Measurements from ENCODE around the gene SRRM3. TPM values are rescaled to one million over a fixed set of nuclear protein-coding genes. Genes with fewer than 3 reads are reported as not detected.
"Not testable (repeated sequence)": the region's sequence is repeated elsewhere in the genome, so short reads cannot be mapped to it uniquely, and the experiment has no call there.

The SRRM3 gene
- total RNA-seq, 1 donor from 2014 or later: 4.0 TPM

DNA sequence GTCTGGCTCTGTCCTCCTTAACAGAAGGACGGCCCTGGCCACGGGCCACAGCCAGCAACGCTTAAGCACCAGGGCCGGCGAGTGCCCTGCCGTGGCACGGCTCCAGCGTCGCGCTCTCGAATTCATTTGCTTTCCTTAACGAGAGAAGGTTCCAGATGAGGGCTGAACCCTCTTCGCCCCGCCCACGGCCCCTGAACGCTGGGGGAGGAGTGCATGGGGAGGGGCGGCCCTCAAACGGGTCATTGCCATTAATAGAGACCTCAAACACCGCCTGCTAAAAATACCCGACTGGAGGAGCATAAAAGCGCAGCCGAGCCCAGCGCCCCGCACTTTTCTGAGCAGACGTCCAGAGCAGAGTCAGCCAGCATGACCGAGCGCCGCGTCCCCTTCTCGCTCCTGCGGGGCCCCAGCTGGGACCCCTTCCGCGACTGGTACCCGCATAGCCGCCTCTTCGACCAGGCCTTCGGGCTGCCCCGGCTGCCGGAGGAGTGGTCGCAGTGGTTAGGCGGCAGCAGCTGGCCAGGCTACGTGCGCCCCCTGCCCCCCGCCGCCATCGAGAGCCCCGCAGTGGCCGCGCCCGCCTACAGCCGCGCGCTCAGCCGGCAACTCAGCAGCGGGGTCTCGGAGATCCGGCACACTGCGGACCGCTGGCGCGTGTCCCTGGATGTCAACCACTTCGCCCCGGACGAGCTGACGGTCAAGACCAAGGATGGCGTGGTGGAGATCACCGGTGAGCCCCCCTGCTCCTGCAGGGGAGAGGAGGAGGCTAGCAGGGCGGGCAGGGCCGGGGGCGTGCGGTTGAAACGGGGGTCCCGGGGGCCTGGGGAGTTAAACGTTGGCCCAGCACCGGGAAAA lies 100.9 kb downstream of the SRRM3 start, which contains the start of gene HSPB1:
Gene HSPB1 (plus strand): TSS at position 327 of the 855 bp plus-strand sequence. CDS start 40 bp downstream, at position 367.
- no peaks in the 10 kb centered on the region for H3K27me3 Mint-ChIP-seq
- no peaks in the 10 kb centered on the region for H3K9me3 Mint-ChIP-seq
- peak within 1 kb of the TSS; percentile 91 for H3K4me3 Mint-ChIP-seq
- no peak for DNase-seq (ENCODE audit: extremely low spot score, unreplicated experiment)
- peaks cover 30% of the 10 kb centered on the region for H3K4me1 Mint-ChIP-seq (ENCODE audit: unreplicated experiment)
- TF ChIP-seq, protein P1, sequence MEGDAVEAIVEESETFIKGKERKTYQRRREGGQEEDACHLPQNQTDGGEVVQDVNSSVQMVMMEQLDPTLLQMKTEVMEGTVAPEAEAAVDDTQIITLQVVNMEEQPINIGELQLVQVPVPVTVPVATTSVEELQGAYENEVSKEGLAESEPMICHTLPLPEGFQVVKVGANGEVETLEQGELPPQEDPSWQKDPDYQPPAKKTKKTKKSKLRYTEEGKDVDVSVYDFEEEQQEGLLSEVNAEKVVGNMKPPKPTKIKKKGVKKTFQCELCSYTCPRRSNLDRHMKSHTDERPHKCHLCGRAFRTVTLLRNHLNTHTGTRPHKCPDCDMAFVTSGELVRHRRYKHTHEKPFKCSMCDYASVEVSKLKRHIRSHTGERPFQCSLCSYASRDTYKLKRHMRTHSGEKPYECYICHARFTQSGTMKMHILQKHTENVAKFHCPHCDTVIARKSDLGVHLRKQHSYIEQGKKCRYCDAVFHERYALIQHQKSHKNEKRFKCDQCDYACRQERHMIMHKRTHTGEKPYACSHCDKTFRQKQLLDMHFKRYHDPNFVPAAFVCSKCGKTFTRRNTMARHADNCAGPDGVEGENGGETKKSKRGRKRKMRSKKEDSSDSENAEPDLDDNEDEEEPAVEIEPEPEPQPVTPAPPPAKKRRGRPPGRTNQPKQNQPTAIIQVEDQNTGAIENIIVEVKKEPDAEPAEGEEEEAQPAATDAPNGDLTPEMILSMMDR (conservative IDR thresholded peaks at IDR 0.05): peak; percentile 16
- no peaks in the 10 kb centered on the region for H3K36me3 Mint-ChIP-seq
- H3K27ac Mint-ChIP-seq: peak within 1 kb of the TSS; percentile 91

DNA sequence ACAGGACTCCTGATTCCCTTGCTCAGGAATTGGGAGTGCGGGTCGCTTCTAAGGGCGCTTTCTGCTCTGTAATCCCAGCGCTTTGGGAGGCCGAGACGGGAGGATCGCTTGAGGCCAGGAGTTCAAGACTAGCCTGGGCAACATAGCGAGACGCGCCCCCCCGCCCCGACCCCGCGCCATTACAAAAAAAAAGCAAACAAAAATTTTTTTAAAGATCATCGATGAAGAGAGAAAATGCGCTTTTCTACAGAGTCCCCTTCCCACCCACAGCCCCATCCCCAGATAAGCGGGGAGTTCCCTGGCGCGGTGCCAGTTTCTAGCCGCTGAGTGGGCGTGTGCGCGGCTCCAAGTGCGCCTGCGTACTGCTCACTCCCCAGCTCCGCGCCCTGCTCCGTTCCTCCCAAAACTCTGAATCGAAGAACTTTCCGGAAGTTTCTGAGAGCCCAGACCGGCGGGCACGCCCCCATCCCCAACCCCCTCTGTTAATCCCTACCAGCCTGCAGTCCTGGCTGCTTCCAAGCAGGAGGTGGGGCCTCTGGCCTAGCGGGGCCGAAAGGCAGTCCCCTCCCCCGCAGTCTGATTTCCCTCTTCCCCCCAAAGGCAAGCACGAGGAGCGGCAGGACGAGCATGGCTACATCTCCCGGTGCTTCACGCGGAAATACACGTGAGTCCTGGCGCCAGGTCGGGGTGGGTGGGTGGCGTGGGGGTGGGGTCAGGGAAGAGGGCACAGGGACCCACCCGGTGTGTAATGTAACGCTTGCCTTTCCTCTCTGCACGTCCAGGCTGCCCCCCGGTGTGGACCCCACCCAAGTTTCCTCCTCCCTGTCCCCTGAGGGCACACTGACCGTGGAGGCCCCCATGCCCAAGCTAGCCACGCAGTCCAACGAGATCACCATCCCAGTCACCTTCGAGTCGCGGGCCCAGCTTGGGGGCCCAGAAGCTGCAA lies 101.8 kb downstream of the SRRM3 start:
- Mint-ChIP-seq H3K4me1 (ENCODE audit: unreplicated experiment) (peaks cover 30% of the 10 kb centered on the region), H3K27me3 (no peaks in the 10 kb centered on the region), H3K4me3 (peak overlapping the region; percentile 91), H3K27ac (peak overlapping the region; percentile 91), H3K9me3 (no peaks in the 10 kb centered on the region), H3K36me3 (no peaks in the 10 kb centered on the region)
- peak; percentile 86 for DNase-seq (ENCODE audit: extremely low spot score, unreplicated experiment)
- TF ChIP-seq, protein P1 (conservative IDR thresholded peaks at IDR 0.05): no peak

DNA sequence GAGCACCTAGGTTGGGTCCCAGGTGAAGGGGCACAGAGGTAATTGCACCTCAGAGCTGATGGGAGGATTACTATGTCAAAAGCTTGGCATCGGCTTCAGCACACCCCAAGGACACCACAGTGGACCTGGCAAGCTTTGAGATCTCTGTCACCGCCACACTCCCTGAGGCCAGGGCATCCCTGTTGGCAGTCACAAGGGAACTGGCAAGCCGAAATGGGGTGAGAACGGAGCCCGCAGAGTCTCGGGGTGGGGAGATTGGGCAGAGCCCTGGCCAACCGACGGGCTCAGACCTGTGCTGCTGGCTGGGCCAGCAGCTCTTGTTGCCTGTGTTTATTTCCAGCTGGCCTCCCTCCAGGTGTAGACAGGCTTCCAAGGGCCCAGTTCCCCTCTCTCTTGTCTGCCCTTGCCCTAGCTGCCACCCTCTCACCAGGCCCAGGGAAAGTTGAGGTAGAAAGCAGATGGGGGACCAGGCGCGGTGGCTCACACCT lies 103.2 kb downstream of the SRRM3 start:
- H3K4me3 Mint-ChIP-seq: peak overlapping the region; percentile 91
- TF ChIP-seq, protein P1 (conservative IDR thresholded peaks at IDR 0.05): no peak

DNA sequence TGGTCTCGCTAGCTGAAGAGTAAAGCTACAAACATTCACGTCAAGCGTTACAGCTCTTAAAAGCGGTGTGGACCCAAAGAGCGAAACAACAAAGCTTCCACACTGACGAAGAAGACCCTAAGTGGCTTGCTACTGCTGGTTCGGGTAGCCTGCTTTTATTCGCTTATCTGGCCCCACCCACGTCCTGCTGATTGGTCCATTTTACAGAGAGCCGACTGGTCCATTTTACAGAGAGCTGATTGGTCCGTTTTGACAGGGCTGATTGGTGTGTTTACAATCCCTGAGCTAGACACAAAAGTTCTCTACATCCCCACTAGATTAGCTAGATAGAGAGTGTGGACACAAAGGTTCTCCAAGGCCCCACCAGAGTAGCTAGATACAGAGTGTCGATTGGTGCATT lies 107.2 kb downstream of the SRRM3 start:
- not testable (repeated sequence) for H3K27me3 Mint-ChIP-seq; H3K27ac Mint-ChIP-seq; H3K9me3 Mint-ChIP-seq; DNase-seq (ENCODE audit: extremely low spot score, unreplicated experiment); H3K36me3 Mint-ChIP-seq; H3K4me3 Mint-ChIP-seq
- H3K4me1 Mint-ChIP-seq (ENCODE audit: unreplicated experiment): peaks cover 20% of the 10 kb centered on the region

More for the DNA sequence above, 103.2 kb downstream of the SRRM3 start:
- no peaks in the 10 kb centered on the region for H3K36me3 Mint-ChIP-seq
- H3K9me3 Mint-ChIP-seq: no peaks in the 10 kb centered on the region
- no peak for DNase-seq (ENCODE audit: extremely low spot score, unreplicated experiment)
- no peaks in the 10 kb centered on the region for H3K27me3 Mint-ChIP-seq
- H3K4me1 Mint-ChIP-seq (ENCODE audit: unreplicated experiment): peaks cover 30% of the 10 kb centered on the region
- H3K27ac Mint-ChIP-seq: no peak overlapping the region

DNA sequence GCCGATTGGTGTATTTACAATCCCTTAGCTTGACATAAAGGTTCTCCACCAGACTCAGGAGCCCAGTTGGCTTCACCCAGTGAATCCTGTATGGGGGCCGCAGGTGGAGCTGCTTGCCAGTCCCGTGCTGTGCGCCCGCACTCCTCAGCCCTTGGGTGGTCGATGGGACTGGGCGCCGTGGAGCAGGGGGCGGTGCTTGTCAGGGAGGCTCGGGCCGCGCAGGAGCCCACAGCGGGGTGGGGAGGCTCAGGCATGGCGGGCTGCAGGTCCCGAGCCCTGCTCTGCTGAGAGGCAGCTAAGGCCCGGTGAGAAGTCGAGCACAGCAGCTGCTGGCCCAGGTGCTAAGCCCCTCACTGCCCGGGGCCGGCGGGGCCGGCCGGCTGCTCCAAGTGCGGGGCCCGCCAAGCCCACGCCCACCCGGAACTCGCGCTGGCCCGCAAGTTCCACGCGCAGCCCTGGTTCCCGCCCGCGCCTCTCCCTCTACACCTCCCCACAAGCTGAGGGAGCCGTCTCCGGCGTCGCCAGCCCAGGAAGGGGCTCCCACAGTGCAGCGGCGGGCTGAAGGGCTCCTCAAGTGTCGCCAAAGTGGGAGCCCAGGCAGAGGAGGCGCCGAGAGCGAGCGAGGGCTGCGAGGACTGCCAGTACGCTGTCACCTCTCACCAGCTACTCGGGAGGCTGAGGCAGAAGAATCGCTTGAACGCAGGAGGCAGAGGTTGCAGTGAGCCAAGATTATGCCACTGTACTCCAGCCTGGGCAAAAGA lies 107.8 kb downstream of the SRRM3 start:
- not testable (repeated sequence) for DNase-seq (ENCODE audit: extremely low spot score, unreplicated experiment); H3K4me3 Mint-ChIP-seq; H3K27me3 Mint-ChIP-seq; H3K9me3 Mint-ChIP-seq; H3K36me3 Mint-ChIP-seq; H3K27ac Mint-ChIP-seq
- peaks cover 18% of the 10 kb centered on the region for H3K4me1 Mint-ChIP-seq (ENCODE audit: unreplicated experiment)
